Body of pancreas (tissue), 4 donors: ENCODE data around the gene LYPD5. TPM values are rescaled to one million over a fixed set of nuclear protein-coding genes. Genes with fewer than 3 reads are reported as not detected.

Experiments used
- ATAC-seq: fragments of 150-250 bp; one replicate; pipeline ENCODE4 v1.9.1; 2016
- DNase-seq, 4 donors: peaks; one replicate each; pipeline ENCODE4 v3.0.0-alpha.2; 2019
- H3K27ac ChIP-seq, 4 donors: fragments of 200-600 bp; sonication (generic); 1 replicate in 3 of 4; 2 replicates in 1 of 4; pipeline versions ENCODE4 v1.5.1 to v1.6.1; 2016 to 2019; ENCODE audit warnings: mild to moderate bottlenecking in 1 of 4, mixed read lengths in 1 of 4, moderate library complexity in 1 of 4
- H3K27me3 ChIP-seq, 2 donors: fragments of 200-600 bp; sonication (generic); one replicate each; pipeline ENCODE4 v1.6.0; 2016; ENCODE audit warnings: mild to moderate bottlenecking in 1 of 2
- H3K36me3 ChIP-seq, 2 donors: fragments of 200-600 bp; sonication (generic); replicated peaks in 1 of 2; 2 replicates each; pipeline ENCODE4 v1.5.1; 2016; ENCODE audit warnings: low read depth in 2 of 2; ENCODE audit not compliant: insufficient read depth in 1 of 2
- H3K4me1 ChIP-seq: fragments of 200-600 bp; sonication (generic); one replicate; pipeline ENCODE4 v1.6.0; 2016
- H3K4me3 ChIP-seq, 2 donors: fragments of 200-600 bp; sonication (generic); 1 replicate in 1 of 2; 2 replicates in 1 of 2; pipeline ENCODE4 v1.5.1; 2016 to 2019
- H3K9me3 ChIP-seq, 3 donors: fragments of 200-600 bp; sonication (generic); 1 replicate in 2 of 3; 2 replicates in 1 of 3; pipeline ENCODE4 v1.5.1; 2016
- CTCF ChIP-seq, 7 experiments: fragments of 450-650 bp in 4 of 7; fragments of 200-600 bp in 3 of 7; sonication (generic) in 3 of 7; IDR thresholded peaks; one replicate each; pipeline ENCODE4 v1.5.1; 2016 to 2019; ENCODE audit warnings: antibody characterized with exemption in 7 of 7
- POLR2A ChIP-seq, 3 donors: fragments of 450-650 bp; IDR thresholded peaks; one replicate each; pipeline ENCODE4 v1.6.1; 2016; ENCODE audit warnings: antibody characterized with exemption in 3 of 3, mild to moderate bottlenecking in 2 of 3
- WGBS, 2 donors: methylation state at CpG; one replicate each; pipeline ENCODE4 v1.1.5; 2017; 5-methylcytosine and 5-hydroxymethylcytosine counted together
- intact Hi-C: fragments of 100-400 bp; cut with DNase I; formaldehyde crosslinking; loops from one replicate; pipeline ENCODE4 v1.15.1; 2023
- total RNA-seq, 2 donors: library from RNA; depleted of rRNA; stranded (reverse); fragments of >200 nt; gene quantifications; one replicate each; pipeline ENCODE4 v1.1.0, GENCODE V29; 2016

The LYPD5 gene
- total RNA-seq, 2 donors from 2014 or later = not detected

GRCh38 chr19:43812688-43813087 lies 10.4 kb upstream of the LYPD5 start:
- Histone ChIP-seq H3K27ac (no peak overlapping the region), H3K4me1 (no peaks in the 10 kb centered on the region), H3K27me3 (no peaks in the 10 kb centered on the region), H3K36me3 (no peaks in the 10 kb centered on the region), H3K9me3 (no peaks in the 10 kb centered on the region), H3K4me3 (no peak overlapping the region)
- 52 to 68% methylated on average over 6 of the region's 6 CpGs for WGBS, 2 donors
- TF ChIP-seq POLR2A (IDR thresholded peaks at IDR 0.05) (no peak), CTCF (IDR thresholded peaks at IDR 0.05) (no peak)
- intact Hi-C loops = no loop called here
- DNase-seq (no peak), ATAC-seq (no peak)

- no peaks in the 10 kb centered on the region for H3K27me3 ChIP-seq
- H3K4me3 ChIP-seq = no peak overlapping the region
- no peak overlapping the region for H3K27ac ChIP-seq
- intact Hi-C loops = no loop called here
- DNase-seq (no peak), ATAC-seq (no peak)
- no peaks in the 10 kb centered on the region for H3K36me3 ChIP-seq
- no peaks in the 10 kb centered on the region for H3K9me3 ChIP-seq
- 19 to 41% methylated on average over 1 of the region's 1 CpG for WGBS, 2 donors
- no peaks in the 10 kb centered on the region for H3K4me1 ChIP-seq
- TF ChIP-seq CTCF (IDR thresholded peaks at IDR 0.05) (no peak), POLR2A (IDR thresholded peaks at IDR 0.05) (no peak)
These were observed 10.0 kb upstream of the LYPD5 start for GRCh38 chr19:43812259-43812658.

GRCh38 chr19:43811837-43812236 lies 9.6 kb upstream of the LYPD5 start:
- DNase-seq (no peak), ATAC-seq (no peak)
- Histone ChIP-seq H3K36me3 (no peaks in the 10 kb centered on the region), H3K27ac (no peak overlapping the region), H3K27me3 (no peaks in the 10 kb centered on the region), H3K4me3 (no peak overlapping the region), H3K9me3 (no peaks in the 10 kb centered on the region), H3K4me1 (no peaks in the 10 kb centered on the region)
- TF ChIP-seq POLR2A (IDR thresholded peaks at IDR 0.05) (no peak), CTCF (IDR thresholded peaks at IDR 0.05) (no peak)
- 29% methylated on average over 1 of the region's 1 CpG for WGBS, 2 donors
- intact Hi-C loops = no loop called here

GRCh38 chr19:43809762-43810696 lies 7.8 kb upstream of the LYPD5 start:
- 22 to 27% methylated on average over 8 of the region's 8 CpGs for WGBS, 2 donors
- no peaks in the 10 kb centered on the region for H3K36me3 ChIP-seq
- no peak overlapping the region for H3K4me3 ChIP-seq
- intact Hi-C loops = no loop called here
- ATAC-seq (no peak), DNase-seq (no peak)
- TF ChIP-seq CTCF (IDR thresholded peaks at IDR 0.05) (peak in 6 of 7 experiments; percentile 21 to 39 (median 28)), POLR2A (IDR thresholded peaks at IDR 0.05) (no peak)
- H3K27ac ChIP-seq = no peak overlapping the region
- H3K4me1 ChIP-seq = no peaks in the 10 kb centered on the region
- H3K27me3 ChIP-seq = no peaks in the 10 kb centered on the region
- no peaks in the 10 kb centered on the region for H3K9me3 ChIP-seq

- Histone ChIP-seq H3K4me3 (no peak overlapping the region), H3K27me3 (no peaks in the 10 kb centered on the region), H3K36me3 (no peaks in the 10 kb centered on the region), H3K9me3 (no peaks in the 10 kb centered on the region), H3K4me1 (no peaks in the 10 kb centered on the region), H3K27ac (no peak overlapping the region)
- no peak for TF ChIP-seq CTCF (IDR thresholded peaks at IDR 0.05)
- no peak for TF ChIP-seq POLR2A (IDR thresholded peaks at IDR 0.05)
- intact Hi-C loops = no loop called here
- ATAC-seq (no peak), DNase-seq (no peak)
These were observed 5.4 kb upstream of the LYPD5 start for GRCh38 chr19:43807651-43808050.
